PC-9 (cell line): ENCODE measurements around the gene RTN4R. TPM values are rescaled to one million over a fixed set of nuclear protein-coding genes. Genes with fewer than 3 reads are reported as not detected.
"Not testable (repeated sequence)": the region's sequence is repeated elsewhere in the genome, so short reads cannot be mapped to it uniquely, and the experiment has no call there.

Source experiments
- BruUV-seq: library from RNA; stranded (reverse); fragments of 400-500 nt; replicated peaks from 2 replicates; lab custom pipeline; 2021; lab: Mats Ljungman, UMichigan
- CTCF ChIA-PET: fragments of 300-600 bp; sonication (Branson Sonifier 250); formaldehyde crosslinking; loops from one replicate; lab custom pipeline; 2022; ENCODE audit warnings: antibody characterized with exemption; lab: Charles Lee
- POLR2A ChIA-PET: fragments of 300-600 bp; sonication (Branson Sonifier 250); formaldehyde crosslinking; loops from one replicate; lab custom pipeline; 2022; ENCODE audit warnings: antibody characterized with exemption; ENCODE audit not compliant: unreplicated experiment; lab: Charles Lee
- DNase-seq, 2 experiments: peaks; one replicate each; pipeline versions ENCODE4 v3.0.0 to v3.0.0-alpha.2; 2015 to 2022; ENCODE audit warnings: mixed read lengths in 1 of 2
- H2AFZ ChIP-seq: fragments of 200-600 bp; sonication (generic); 2 replicates; pipeline ENCODE4 v1.8.1; 2017; ENCODE audit warnings: antibody characterized with exemption
- H3F3A ChIP-seq: fragments of 200-600 bp; sonication (generic); 2 replicates; pipeline ENCODE4 v1.8.1; 2017; ENCODE audit warnings: antibody characterized with exemption, mild to moderate bottlenecking, low read depth; ENCODE audit not compliant: insufficient read depth
- H3K27ac ChIP-seq: fragments of 200-600 bp; sonication (generic); 2 replicates; pipeline ENCODE4 v1.6.1; 2016; ENCODE audit warnings: mixed run types
- H3K27me3 ChIP-seq: fragments of 200-600 bp; sonication (generic); 2 replicates; pipeline ENCODE4 v1.6.1; 2016; ENCODE audit warnings: low read depth, mixed run types; ENCODE audit not compliant: insufficient read depth
- H3K36me3 ChIP-seq: fragments of 200-600 bp; sonication (generic); 2 replicates; pipeline ENCODE4 v1.6.1; 2016; ENCODE audit warnings: low read depth, mixed run types
- H3K4me1 ChIP-seq: fragments of 200-600 bp; sonication (generic); replicated peaks from 2 replicates; pipeline ENCODE4 v1.6.1; 2016; ENCODE audit warnings: mixed run types; ENCODE audit not compliant: insufficient read depth
- H3K4me2 ChIP-seq: fragments of 200-600 bp; sonication (generic); 2 replicates; pipeline ENCODE4 v1.6.1; 2017; ENCODE audit warnings: mixed run types
- H3K4me3 ChIP-seq: fragments of 200-600 bp; sonication (generic); 2 replicates; pipeline ENCODE4 v1.6.1; 2016; ENCODE audit warnings: mixed run types
- H3K79me2 ChIP-seq: fragments of 200-600 bp; sonication (generic); 2 replicates; pipeline ENCODE4 v1.6.1; 2017; ENCODE audit warnings: low read depth, mixed run types
- H3K9me2 ChIP-seq: fragments of 200-600 bp; sonication (generic); 2 replicates; pipeline ENCODE4 v1.8.1; 2017; ENCODE audit warnings: mild to moderate bottlenecking; ENCODE audit not compliant: insufficient read depth
- H3K9me3 ChIP-seq: fragments of 200-600 bp; sonication (generic); 2 replicates; pipeline ENCODE4 v1.8.1; 2016; ENCODE audit warnings: low read depth; ENCODE audit not compliant: insufficient read depth
- H4K20me1 ChIP-seq: fragments of 200-600 bp; sonication (generic); 2 replicates; pipeline ENCODE4 v1.8.1; 2017; ENCODE audit not compliant: insufficient read depth
- CTCF ChIP-seq: fragments of 200-600 bp; sonication (generic); conservative IDR thresholded peaks from 2 replicates; pipeline ENCODE4 v1.6.1; 2017; ENCODE audit warnings: mixed run types, antibody characterized with exemption, mild to moderate bottlenecking, moderate library complexity
- EZH2 ChIP-seq: fragments of 200-600 bp; sonication (generic); IDR thresholded peaks from 2 replicates; pipeline ENCODE4 v1.8.0; 2017; ENCODE audit warnings: antibody characterized with exemption, low read depth
- intact Hi-C: fragments of 100-400 bp; cut with micrococcal nuclease; formaldehyde crosslinking; loops from one replicate; pipeline ENCODE4 v1.10.0; 2022; ENCODE audit not compliant: unreplicated experiment
- total RNA-seq: library from RNA; stranded (reverse); gene quantifications from 2 replicates; pipeline ENCODE4 v1.2.3, GENCODE V29; 2021

RTN4R gene
- total RNA-seq, 1 experiment from 2014 or later, result 5.0 TPM

- no peak overlapping the region for H2AFZ ChIP-seq
- TF ChIP-seq EZH2 (no peak), CTCF (no peak)
- no TSS peak for BruUV-seq
- H3K9me3 ChIP-seq, result no peaks in the 10 kb centered on the region
- ChIA-PET CTCF (interaction anchor here (0.7 kb wide), 1 partner anchor 45 kb away, joined by 7 read pairs; no protein-coding TSS in a partner anchor), POLR2A (no interaction called here)
- no peaks in the 10 kb centered on the region for H3K9me2 ChIP-seq
- no peak for DNase-seq
- no peaks in the 10 kb centered on the region for H3K36me3 ChIP-seq
- H3K79me2 ChIP-seq, result no peaks in the 10 kb centered on the region
- no peaks in the 10 kb centered on the region for H3K27me3 ChIP-seq
- H4K20me1 ChIP-seq, result no peaks in the 10 kb centered on the region
- H3K4me2 ChIP-seq, result no peak overlapping the region
- no peaks in the 10 kb centered on the region for H3K4me1 ChIP-seq
- no peak overlapping the region for H3K4me3 ChIP-seq
- H3F3A ChIP-seq, result no peaks in the 10 kb centered on the region
- H3K27ac ChIP-seq, result no peak overlapping the region
- intact Hi-C loops, result no loop called here
Measured at GRCh38 chr22:20304646-20305045, 36.5 kb upstream of the RTN4R start.

- intact Hi-C loops, H3K4me1 ChIP-seq, H3K9me3 ChIP-seq, H4K20me1 ChIP-seq, DNase-seq, H3K4me3 ChIP-seq, H3K4me2 ChIP-seq, H3F3A ChIP-seq, H3K36me3 ChIP-seq, H2AFZ ChIP-seq, BruUV-seq, H3K9me2 ChIP-seq, H3K79me2 ChIP-seq, CTCF ChIA-PET, H3K27ac ChIP-seq, POLR2A ChIA-PET, H3K27me3 ChIP-seq: not testable (repeated sequence)
Measured at GRCh38 chr22:20303229-20303534, 35.1 kb upstream of the RTN4R start.

GRCh38 chr22:20302438-20303228 lies 34.5 kb upstream of the RTN4R start:
- intact Hi-C loops, result no loop called here
- no peaks in the 10 kb centered on the region for H3K79me2 ChIP-seq
- H4K20me1 ChIP-seq, result no peaks in the 10 kb centered on the region
- no peaks in the 10 kb centered on the region for H3K36me3 ChIP-seq
- no peak overlapping the region for H3K4me3 ChIP-seq
- no peaks in the 10 kb centered on the region for H3K27me3 ChIP-seq
- no peaks in the 10 kb centered on the region for H3K9me2 ChIP-seq
- H3K4me2 ChIP-seq, result no peak overlapping the region
- H3K9me3 ChIP-seq, result no peaks in the 10 kb centered on the region
- ChIA-PET CTCF (no interaction called here), POLR2A (no interaction called here)
- H3K4me1 ChIP-seq, result no peaks in the 10 kb centered on the region
- BruUV-seq, result no TSS peak
- TF ChIP-seq EZH2 (no peak), CTCF (no peak)
- no peak overlapping the region for H2AFZ ChIP-seq
- H3K27ac ChIP-seq, result no peak overlapping the region
- DNase-seq, result no peak
- H3F3A ChIP-seq, result no peaks in the 10 kb centered on the region; the same call in 1 of the 2 replicates
